ENCODE data around the gene GPR68. TPM values are rescaled to one million over a fixed set of nuclear protein-coding genes. Genes with fewer than 3 reads are reported as not detected.

The GPR68 gene, protein sequence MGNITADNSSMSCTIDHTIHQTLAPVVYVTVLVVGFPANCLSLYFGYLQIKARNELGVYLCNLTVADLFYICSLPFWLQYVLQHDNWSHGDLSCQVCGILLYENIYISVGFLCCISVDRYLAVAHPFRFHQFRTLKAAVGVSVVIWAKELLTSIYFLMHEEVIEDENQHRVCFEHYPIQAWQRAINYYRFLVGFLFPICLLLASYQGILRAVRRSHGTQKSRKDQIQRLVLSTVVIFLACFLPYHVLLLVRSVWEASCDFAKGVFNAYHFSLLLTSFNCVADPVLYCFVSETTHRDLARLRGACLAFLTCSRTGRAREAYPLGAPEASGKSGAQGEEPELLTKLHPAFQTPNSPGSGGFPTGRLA
- 6.3 TPM for total RNA-seq
- long read RNA-seq, partial matches to known transcripts, result 0 of 26 reads
- long read RNA-seq, other reads (novel, unspliced or antisense), result 24 of 26 reads

DNA sequence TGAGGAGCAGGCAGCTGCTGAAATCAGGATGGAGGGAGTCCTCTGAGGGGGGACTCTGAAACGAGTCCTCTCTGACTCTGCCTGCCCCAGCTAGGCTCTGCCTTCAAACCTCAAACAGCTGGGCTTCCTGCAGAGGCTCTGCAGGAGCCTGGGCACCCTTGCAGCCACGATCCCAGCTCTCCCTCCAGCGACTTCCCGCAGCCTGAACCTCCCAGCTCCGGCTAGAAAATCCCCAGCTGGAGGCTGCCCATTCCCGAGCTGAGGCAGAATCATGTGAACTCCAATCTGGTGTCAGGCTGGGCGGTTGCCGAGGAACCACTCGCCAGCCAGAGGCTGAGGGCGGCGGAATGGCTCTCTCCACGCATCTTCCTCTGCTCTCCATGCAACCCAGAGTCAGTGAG lies at the start of gene GPR68:
Gene GPR68, minus strand, starts transcription at position 204 of the 401 bp plus-strand sequence. CDS start 9,654 bp downstream, outside the sequence.
- no peaks in the 10 kb centered on the region for H3K27me3 ChIP-seq
- peak within 1 kb of the TSS; percentile 65 for H3K27ac ChIP-seq
- intact Hi-C loops (cut with DNase I), result no loop called here

DNA sequence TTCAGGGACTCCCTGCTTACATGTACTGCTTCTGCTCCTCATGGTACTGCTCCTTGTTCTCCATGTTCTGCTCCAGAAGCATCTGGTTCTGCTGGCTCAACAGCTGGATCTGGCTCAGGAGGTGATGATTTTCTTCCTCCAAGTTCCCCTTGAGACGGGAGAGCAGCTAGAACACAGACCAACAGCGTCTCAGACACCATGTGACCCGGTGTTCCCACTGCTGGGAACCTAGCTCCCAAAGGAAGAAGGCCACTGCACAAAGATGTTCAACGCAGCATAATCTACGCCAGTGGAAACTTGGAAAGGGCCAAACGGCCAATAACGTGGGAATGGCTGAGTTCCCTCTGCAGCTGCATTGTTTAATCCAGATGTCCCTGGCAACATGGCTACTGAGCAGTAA lies 49.6 kb upstream of the GPR68 start:
- no peaks in the 10 kb centered on the region for H3K4me1 ChIP-seq
- H3K9me3 ChIP-seq, result no peaks in the 10 kb centered on the region
- peaks cover 63% of the 10 kb centered on the region for H3K36me3 ChIP-seq
- no peak overlapping the region for H3K27ac ChIP-seq
- TF ChIP-seq, protein P1, sequence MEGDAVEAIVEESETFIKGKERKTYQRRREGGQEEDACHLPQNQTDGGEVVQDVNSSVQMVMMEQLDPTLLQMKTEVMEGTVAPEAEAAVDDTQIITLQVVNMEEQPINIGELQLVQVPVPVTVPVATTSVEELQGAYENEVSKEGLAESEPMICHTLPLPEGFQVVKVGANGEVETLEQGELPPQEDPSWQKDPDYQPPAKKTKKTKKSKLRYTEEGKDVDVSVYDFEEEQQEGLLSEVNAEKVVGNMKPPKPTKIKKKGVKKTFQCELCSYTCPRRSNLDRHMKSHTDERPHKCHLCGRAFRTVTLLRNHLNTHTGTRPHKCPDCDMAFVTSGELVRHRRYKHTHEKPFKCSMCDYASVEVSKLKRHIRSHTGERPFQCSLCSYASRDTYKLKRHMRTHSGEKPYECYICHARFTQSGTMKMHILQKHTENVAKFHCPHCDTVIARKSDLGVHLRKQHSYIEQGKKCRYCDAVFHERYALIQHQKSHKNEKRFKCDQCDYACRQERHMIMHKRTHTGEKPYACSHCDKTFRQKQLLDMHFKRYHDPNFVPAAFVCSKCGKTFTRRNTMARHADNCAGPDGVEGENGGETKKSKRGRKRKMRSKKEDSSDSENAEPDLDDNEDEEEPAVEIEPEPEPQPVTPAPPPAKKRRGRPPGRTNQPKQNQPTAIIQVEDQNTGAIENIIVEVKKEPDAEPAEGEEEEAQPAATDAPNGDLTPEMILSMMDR (IDR thresholded peaks at IDR 0.05), result no peak
- ATAC-seq (no peak), DNase-seq (no peak)
- H3K27me3 ChIP-seq, result no peaks in the 10 kb centered on the region
- no peak overlapping the region for H3K4me3 ChIP-seq
- intact Hi-C loops (cut with DNase I), result no loop called here

More for the DNA sequence above, at the start of gene GPR68:
- peaks cover 21% of the 10 kb centered on the region for H3K4me1 ChIP-seq
- peak within 1 kb of the TSS; percentile 23 for H3K4me3 ChIP-seq
- TF ChIP-seq, protein P1 (IDR thresholded peaks at IDR 0.05), result no peak
- DNase-seq (no peak), ATAC-seq (peak; percentile 39)
- no peaks in the 10 kb centered on the region for H3K36me3 ChIP-seq
- H3K9me3 ChIP-seq, result no peaks in the 10 kb centered on the region

DNA sequence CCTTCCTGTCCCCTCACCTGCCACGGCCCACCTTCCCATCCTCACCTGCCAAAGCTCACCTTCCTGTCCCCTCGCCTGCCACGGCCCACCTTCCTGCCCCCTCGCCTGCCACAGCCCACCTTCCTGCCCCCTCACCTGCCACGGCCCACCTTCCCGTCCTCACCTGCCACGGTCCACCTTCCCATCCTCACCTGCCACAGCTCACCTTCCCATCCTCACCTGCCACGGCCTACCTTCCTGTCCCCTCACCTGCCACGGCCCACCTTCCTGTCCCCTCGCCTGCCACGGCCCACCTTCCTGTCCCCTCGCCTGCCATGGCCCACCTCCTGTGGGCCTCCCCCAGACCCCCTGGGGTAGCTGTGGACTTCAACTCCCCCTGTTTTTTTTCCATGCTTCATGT lies 48.8 kb upstream of the GPR68 start:
- Histone ChIP-seq H3K36me3 (peaks cover 55% of the 10 kb centered on the region), H3K9me3 (no peaks in the 10 kb centered on the region), H3K27me3 (no peaks in the 10 kb centered on the region), H3K27ac (no peak overlapping the region), H3K4me3 (no peak overlapping the region), H3K4me1 (no peaks in the 10 kb centered on the region)
- DNase-seq, result no peak
- TF ChIP-seq, protein P1 (IDR thresholded peaks at IDR 0.05), result no peak
- ATAC-seq, result no peak
- intact Hi-C loops (cut with DNase I), result no loop called here

DNA sequence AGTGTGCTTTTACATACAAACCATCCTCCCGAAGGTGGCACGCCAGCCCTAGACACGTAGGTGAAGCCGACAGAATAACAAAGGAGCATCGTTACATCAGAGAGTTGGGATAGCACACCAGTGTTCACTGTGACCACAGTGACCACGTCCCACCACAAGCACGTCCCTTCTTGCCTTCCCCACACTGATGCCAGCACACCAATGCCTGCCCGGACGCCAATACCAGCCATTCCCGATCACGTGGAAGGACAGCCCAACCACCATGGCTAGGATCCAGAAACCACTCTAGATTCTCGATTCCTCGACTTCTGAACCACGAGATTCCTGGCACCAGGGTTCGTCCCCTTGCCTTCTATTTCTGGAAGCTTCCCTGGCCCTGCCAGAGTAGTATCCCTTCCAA lies 48.0 kb upstream of the GPR68 start:
- Histone ChIP-seq H3K4me1 (no peaks in the 10 kb centered on the region), H3K9me3 (no peaks in the 10 kb centered on the region), H3K4me3 (no peak overlapping the region), H3K27me3 (no peaks in the 10 kb centered on the region), H3K36me3 (peaks cover 48% of the 10 kb centered on the region), H3K27ac (no peak overlapping the region)
- TF ChIP-seq, protein P1 (IDR thresholded peaks at IDR 0.05), result no peak
- DNase-seq, result no peak
- intact Hi-C loops (cut with DNase I), result no loop called here
- no peak for ATAC-seq

DNA sequence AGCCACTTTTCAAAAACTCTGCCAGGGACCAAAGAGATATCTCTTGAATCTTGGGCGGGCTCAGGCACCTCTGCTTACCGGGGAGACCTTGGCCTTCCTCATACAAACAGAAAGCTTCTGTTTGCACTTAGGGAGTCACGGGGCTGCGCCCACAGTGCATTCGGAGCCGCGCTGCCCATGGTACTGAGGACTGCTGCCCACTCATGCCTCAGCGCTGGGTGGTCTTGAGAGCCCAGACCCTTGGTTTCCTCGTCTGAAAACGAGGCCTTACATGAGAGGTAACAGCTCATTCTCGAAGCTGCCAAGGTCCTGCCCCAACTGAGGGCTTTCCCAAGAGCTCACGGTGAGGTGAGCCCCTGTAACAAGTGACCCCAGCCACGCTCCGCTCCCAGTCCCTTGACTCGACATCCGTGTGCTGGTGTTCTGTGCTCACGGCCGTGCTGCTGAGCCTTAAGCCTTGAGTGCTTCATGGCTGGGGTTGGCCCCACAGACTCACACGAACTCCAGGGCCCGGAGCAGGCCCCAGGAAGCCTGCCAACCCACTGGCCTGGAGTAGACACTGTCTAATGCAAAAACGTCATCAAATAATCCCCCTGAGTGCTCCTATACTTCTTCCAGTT lies 47.4 kb upstream of the GPR68 start:
- Histone ChIP-seq H3K27ac (no peak overlapping the region), H3K4me1 (no peaks in the 10 kb centered on the region), H3K27me3 (no peaks in the 10 kb centered on the region), H3K9me3 (no peaks in the 10 kb centered on the region), H3K4me3 (no peak overlapping the region), H3K36me3 (peaks cover 42% of the 10 kb centered on the region)
- DNase-seq, result no peak
- TF ChIP-seq, protein P1 (IDR thresholded peaks at IDR 0.05), result no peak
- ATAC-seq, result no peak
- intact Hi-C loops (cut with DNase I), result no loop called here

All from upper lobe of right lung (tissue), 1 donor.